Measurements from ENCODE around the gene C17orf50.
"Not testable (repeated sequence)": the region's sequence is repeated elsewhere in the genome, so short reads cannot be mapped to it uniquely, and the experiment has no call there.

C17orf50 gene

DNA sequence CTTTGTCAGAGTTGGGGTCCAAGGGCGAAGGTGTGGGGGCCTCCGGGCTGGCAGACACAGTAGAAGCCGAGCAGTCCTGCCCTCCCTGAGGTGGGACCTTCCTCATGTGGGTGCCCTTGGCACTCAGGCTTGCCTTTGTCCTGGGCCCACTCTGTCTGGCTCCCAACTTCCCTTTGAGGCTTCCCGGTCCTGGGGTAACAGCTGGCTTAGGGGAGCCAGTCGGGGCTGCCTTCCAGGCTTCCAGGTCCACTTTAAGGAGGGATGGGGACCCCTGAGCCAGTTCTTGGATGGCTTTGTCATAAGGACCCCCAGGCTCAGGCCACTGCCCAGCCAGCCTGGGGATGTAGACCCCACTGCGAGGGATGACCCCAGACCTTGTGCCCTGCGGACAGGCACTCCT is 15.4 kb upstream of the C17orf50 start:
- H3K36me3 ChIP-seq (ENCODE audit: insufficient read depth, low read length): no peaks in the 10 kb centered on the region
- H3K4me1 ChIP-seq (ENCODE audit: insufficient read depth, low read length): peaks cover 5% of the 10 kb centered on the region
- no peak overlapping the region for H3K4me3 ChIP-seq (ENCODE audit: low read depth in 1 of 2, low read length in 2 of 2)
- no peak overlapping the region for H3K9ac ChIP-seq (ENCODE audit: low read length)
- peaks cover 53 to 56% of the 10 kb centered on the region in 2 donors for H3K27me3 ChIP-seq (ENCODE audit: control insufficient read depth in 1 of 2, insufficient read depth in 2 of 2, low read length in 2 of 2)
- H3K9me3 ChIP-seq (ENCODE audit: low read length): no peaks in the 10 kb centered on the region
- H3K27ac ChIP-seq (ENCODE audit: low read depth, low read length): no peak overlapping the region

DNA sequence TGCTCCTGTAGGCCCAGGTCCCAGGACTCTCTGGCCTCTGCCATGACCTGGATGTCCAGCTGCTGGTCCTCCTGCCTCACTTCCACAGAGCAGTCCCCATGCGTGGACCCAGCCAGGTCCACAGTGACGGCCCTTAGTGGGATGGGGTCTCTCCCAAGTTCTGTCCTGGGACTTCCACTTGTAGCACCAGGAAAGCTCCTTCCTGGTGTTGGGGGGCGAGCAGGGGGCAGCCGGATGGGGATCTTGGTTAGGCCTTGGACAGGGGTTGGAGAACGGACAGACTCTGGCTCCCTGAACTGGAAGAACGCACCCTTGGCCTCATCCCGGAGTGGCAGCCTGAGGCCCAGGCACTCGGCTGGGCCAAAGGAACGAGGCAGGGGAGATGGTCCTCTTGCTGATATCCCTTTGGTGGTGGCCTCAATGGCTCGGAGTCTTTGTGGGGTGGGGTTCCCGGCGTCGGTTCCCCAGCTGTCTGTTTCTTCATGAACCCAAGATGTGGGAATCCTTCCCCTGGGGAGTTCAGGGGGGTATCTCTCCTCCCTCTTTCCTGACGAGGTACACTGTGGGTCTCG is 14.9 kb upstream of the C17orf50 start:
- Histone ChIP-seq H3K36me3 (ENCODE audit: insufficient read depth, low read length) (no peaks in the 10 kb centered on the region), H3K9me3 (ENCODE audit: low read length) (no peaks in the 10 kb centered on the region), H3K9ac (ENCODE audit: low read length) (no peak overlapping the region), H3K4me1 (ENCODE audit: insufficient read depth, low read length) (peaks cover 5% of the 10 kb centered on the region), H3K27me3 (ENCODE audit: control insufficient read depth in 1 of 2, insufficient read depth in 2 of 2, low read length in 2 of 2) (peaks cover 53 to 55% of the 10 kb centered on the region in 2 donors), H3K27ac (ENCODE audit: low read depth, low read length) (no peak overlapping the region), H3K4me3 (ENCODE audit: low read depth in 1 of 2, low read length in 2 of 2) (no peak overlapping the region)

DNA sequence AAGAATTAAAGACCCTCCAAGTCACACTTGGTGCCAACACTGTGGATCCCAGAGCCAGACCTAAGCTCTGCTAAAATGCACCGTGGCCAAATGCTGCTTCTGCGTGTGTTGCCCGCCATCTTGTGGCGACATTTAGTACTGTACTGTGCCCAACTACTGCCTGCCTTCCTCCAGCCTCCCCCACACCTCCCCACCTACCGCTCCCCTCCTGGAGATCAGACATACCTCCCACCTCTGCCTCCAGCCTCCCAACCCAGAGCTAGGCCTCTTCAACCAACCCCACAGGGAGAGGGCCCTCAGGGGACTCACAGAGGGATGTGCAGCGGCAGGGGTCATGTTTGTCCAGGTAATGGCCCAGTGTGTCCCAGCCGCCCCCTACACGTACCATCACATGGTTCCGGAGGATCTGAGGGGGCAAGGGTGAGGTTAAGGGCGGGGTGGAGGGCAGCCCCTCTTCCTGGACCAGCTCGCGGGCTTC is 13.1 kb upstream of the C17orf50 start:
- no peaks in the 10 kb centered on the region for H3K36me3 ChIP-seq (ENCODE audit: insufficient read depth, low read length)
- no peaks in the 10 kb centered on the region for H3K9me3 ChIP-seq (ENCODE audit: low read length)
- H3K4me1 ChIP-seq (ENCODE audit: insufficient read depth, low read length): peaks cover 5% of the 10 kb centered on the region
- peaks cover 40 to 49% of the 10 kb centered on the region in 2 donors for H3K27me3 ChIP-seq (ENCODE audit: control insufficient read depth in 1 of 2, insufficient read depth in 2 of 2, low read length in 2 of 2)
- no peak overlapping the region for H3K27ac ChIP-seq (ENCODE audit: low read depth, low read length)
- no peak overlapping the region for H3K9ac ChIP-seq (ENCODE audit: low read length)
- H3K4me3 ChIP-seq (ENCODE audit: low read depth in 1 of 2, low read length in 2 of 2): no peak overlapping the region

DNA sequence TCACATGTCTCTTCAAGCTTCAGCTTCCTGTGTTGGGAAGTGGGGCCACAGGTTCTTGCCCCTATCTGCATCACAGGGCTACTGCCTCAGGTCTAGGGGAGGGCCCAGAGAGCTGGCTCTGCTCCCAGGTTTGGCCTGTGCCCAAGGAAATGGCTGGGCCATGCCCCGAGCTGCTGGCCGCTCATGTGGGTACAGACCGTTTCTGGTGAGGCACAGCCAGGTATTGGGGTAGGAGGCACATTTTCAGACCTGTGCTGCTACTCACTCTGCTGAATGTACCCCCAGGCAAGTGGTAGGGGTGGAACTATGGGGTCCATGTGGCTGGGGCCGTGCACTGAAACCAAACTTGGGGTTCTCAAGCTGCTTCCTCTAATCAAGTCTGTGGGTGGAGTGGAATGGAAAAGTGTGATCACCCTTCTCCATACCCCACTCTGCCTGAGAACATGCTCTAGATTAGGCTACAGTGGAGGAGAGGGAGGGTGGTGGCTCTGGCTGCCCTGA is 12.3 kb upstream of the C17orf50 start:
- peaks cover 34 to 42% of the 10 kb centered on the region in 2 donors for H3K27me3 ChIP-seq (ENCODE audit: control insufficient read depth in 1 of 2, insufficient read depth in 2 of 2, low read length in 2 of 2)
- H3K9me3 ChIP-seq (ENCODE audit: low read length): no peaks in the 10 kb centered on the region
- no peak overlapping the region for H3K27ac ChIP-seq (ENCODE audit: low read depth, low read length)
- peaks cover 5% of the 10 kb centered on the region for H3K4me1 ChIP-seq (ENCODE audit: insufficient read depth, low read length)
- H3K9ac ChIP-seq (ENCODE audit: low read length): no peak overlapping the region
- no peak overlapping the region for H3K4me3 ChIP-seq (ENCODE audit: low read depth in 1 of 2, low read length in 2 of 2)
- no peaks in the 10 kb centered on the region for H3K36me3 ChIP-seq (ENCODE audit: insufficient read depth, low read length)

DNA sequence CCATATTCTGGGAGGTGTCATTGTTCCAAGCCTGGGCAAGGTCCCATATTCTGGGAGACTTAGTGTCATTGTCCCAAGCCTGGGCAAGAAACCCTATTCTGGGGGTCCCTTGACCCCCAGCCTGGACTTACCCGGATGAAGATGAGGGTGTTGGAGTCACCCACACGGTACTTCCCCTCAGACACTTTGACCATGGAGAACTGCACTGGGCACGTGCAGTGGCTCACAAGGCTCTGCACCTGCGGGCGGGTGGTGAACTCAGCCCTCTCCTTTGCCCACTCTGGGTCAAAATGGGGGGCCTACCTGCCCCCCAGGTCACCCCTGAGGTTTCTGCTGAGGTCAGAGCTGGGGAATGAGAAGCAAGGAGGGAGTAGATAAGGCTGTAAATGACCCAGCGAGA is 11.7 kb upstream of the C17orf50 start:
- no peaks in the 10 kb centered on the region for H3K9me3 ChIP-seq (ENCODE audit: low read length)
- no peaks in the 10 kb centered on the region for H3K36me3 ChIP-seq (ENCODE audit: insufficient read depth, low read length)
- H3K4me3 ChIP-seq (ENCODE audit: low read depth in 1 of 2, low read length in 2 of 2): no peak overlapping the region
- H3K27me3 ChIP-seq (ENCODE audit: control insufficient read depth in 1 of 2, insufficient read depth in 2 of 2, low read length in 2 of 2): peaks cover 29 to 38% of the 10 kb centered on the region in 2 donors
- peaks cover 5% of the 10 kb centered on the region for H3K4me1 ChIP-seq (ENCODE audit: insufficient read depth, low read length)
- no peak overlapping the region for H3K9ac ChIP-seq (ENCODE audit: low read length)
- no peak overlapping the region for H3K27ac ChIP-seq (ENCODE audit: low read depth, low read length)

DNA sequence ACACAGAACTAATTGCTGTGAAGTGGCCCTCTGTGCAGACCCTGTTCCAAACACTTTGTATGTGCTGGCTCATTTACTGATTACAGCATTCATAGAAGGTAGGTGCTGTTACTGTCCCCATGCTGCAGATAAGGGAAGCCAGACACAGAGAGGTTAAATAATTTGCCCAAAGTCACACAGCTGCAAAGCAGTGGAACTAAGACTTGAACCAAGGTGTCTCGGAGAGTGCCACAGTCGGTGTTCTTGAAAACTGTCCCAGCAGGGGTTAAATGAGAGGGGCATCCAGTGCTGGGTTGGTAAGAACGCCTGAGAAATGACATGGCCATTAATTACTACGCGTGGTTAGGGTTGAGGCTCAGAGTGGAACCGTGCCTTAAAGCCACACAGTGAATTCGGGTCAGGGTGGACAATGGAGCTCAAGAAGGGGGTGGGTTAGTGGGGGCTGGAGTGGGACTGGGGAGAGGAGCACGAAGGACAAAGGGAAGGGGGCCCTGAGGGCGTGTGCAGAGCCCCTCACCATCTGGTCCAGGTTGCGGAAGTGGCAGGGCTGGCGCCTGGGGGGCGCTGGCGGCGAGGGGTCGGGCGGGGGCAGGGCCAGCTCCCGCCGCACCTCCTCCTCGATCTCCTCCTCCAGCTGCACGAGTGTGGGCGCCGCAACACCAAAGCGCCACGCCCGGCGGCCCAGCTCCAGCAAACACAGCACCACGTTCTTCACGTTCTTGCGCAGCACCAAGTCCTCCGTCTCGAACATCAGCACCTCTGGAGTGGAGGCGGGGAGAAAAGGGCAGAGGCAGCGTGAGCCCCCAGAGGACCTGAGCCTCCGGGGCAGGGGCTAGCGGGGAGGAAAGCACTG is 10.9 kb upstream of the C17orf50 start:
- H3K27ac ChIP-seq (ENCODE audit: low read depth, low read length): no peak overlapping the region
- H3K9ac ChIP-seq (ENCODE audit: low read length): no peak overlapping the region
- no peaks in the 10 kb centered on the region for H3K36me3 ChIP-seq (ENCODE audit: insufficient read depth, low read length)
- peaks cover 29 to 38% of the 10 kb centered on the region in 2 donors for H3K27me3 ChIP-seq (ENCODE audit: control insufficient read depth in 1 of 2, insufficient read depth in 2 of 2, low read length in 2 of 2)
- H3K4me1 ChIP-seq (ENCODE audit: insufficient read depth, low read length): peaks cover 5% of the 10 kb centered on the region
- H3K9me3 ChIP-seq (ENCODE audit: low read length): no peaks in the 10 kb centered on the region
- H3K4me3 ChIP-seq (ENCODE audit: low read depth in 1 of 2, low read length in 2 of 2): no peak overlapping the region

DNA sequence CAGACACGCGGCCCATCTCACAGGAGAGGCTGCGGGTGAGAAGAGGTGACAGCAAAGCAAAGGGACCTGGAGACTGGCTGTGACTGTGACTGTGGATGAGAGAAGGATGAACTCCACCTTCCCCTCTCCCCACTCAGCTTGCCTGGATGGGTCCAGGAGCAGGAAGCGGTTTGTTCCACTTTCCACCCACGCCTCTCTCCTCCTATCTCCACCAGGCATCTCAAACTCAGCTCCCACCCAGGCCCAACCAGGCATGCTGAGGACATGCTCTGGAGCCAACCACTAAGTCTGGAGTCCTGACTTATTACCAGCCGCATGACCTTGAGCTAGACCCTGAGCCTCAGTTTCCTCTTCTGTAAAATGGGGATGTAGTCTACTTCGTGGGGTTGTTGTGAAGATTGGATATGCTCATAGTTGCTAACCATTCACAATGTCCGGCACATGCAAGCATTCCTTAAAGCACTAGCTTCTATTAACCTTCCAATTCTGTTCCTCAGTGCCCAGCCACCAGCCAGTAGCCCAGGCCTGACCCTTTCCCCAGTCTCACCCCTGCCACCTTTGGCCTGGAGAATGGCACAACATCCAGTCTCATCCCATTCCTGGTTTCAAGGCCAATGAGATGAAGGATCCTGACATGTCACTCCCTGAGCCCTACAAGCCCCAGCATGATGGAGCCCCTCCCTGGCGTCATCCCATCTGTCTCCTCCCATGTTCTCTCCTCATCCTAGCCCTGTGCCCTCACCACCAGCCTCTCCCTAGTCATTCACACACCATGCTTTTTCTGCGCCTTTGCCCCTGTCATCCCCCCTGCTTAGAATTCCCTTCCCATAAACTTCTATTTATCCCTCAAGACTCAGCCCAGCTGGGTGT is 9.9 kb upstream of the C17orf50 start:
- H3K27ac ChIP-seq (ENCODE audit: low read depth, low read length): no peak overlapping the region
- H3K4me3 ChIP-seq (ENCODE audit: low read depth in 1 of 2, low read length in 2 of 2): no peak overlapping the region
- H3K9me3 ChIP-seq (ENCODE audit: low read length): no peaks in the 10 kb centered on the region
- H3K36me3 ChIP-seq (ENCODE audit: insufficient read depth, low read length): no peaks in the 10 kb centered on the region
- no peak overlapping the region for H3K9ac ChIP-seq (ENCODE audit: low read length)
- H3K4me1 ChIP-seq (ENCODE audit: insufficient read depth, low read length): peaks cover 5% of the 10 kb centered on the region
- peaks cover 29 to 38% of the 10 kb centered on the region in 2 donors for H3K27me3 ChIP-seq (ENCODE audit: control insufficient read depth in 1 of 2, insufficient read depth in 2 of 2, low read length in 2 of 2)

DNA sequence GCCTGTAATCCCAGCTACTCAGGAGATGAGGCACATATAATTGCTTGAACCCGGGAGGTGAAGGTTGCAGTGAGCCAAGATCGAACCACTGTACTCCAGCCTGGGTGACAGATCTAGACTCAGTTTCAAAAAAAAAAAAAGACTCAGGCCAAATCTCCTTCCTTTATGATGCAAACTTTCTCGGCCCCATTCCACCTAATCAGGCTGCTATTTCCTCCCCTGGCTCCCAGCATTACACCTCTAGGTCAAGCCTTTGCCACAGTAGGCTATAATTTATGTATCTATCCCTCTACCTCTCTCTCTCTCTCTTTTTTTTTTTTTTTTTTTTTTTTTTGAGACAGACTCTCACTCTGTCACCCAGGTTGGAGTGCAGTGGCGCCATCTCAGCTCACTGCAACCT is 9.1 kb upstream of the C17orf50 start:
- not testable (repeated sequence) for H3K36me3 ChIP-seq (ENCODE audit: insufficient read depth, low read length); H3K4me3 ChIP-seq (ENCODE audit: low read depth in 1 of 2, low read length in 2 of 2); H3K27ac ChIP-seq (ENCODE audit: low read depth, low read length); H3K9ac ChIP-seq (ENCODE audit: low read length); H3K9me3 ChIP-seq (ENCODE audit: low read length); H3K4me1 ChIP-seq (ENCODE audit: insufficient read depth, low read length)
- H3K27me3 ChIP-seq (ENCODE audit: control insufficient read depth in 1 of 2, insufficient read depth in 2 of 2, low read length in 2 of 2): peaks cover 29 to 38% of the 10 kb centered on the region in 2 donors

DNA sequence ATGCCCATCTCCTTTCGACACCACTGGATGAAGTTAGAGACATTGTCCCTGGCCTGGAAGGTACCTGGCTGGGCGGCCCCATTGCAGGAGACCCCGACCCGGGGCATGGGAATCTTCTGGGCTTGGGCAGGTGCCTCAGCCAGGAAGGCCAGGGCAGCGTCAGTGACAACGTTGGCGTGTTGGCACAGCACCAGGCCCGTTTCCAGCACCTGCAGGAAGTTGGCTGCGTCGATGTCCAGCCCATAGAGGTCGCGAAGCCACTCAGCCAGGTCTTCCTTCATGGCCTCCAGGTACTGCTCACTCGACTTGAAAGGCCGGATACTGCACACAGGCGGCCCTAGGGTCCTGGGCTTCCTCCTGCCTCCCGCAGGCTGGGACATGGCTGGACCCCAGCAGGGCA is 8.2 kb upstream of the C17orf50 start:
- Histone ChIP-seq H3K9me3 (ENCODE audit: low read length) (no peaks in the 10 kb centered on the region), H3K36me3 (ENCODE audit: insufficient read depth, low read length) (no peaks in the 10 kb centered on the region), H3K4me3 (ENCODE audit: low read depth in 1 of 2, low read length in 2 of 2) (no peak overlapping the region), H3K9ac (ENCODE audit: low read length) (no peak overlapping the region), H3K27me3 (ENCODE audit: control insufficient read depth in 1 of 2, insufficient read depth in 2 of 2, low read length in 2 of 2) (peaks cover 26 to 38% of the 10 kb centered on the region in 2 donors), H3K27ac (ENCODE audit: low read depth, low read length) (no peak overlapping the region), H3K4me1 (ENCODE audit: insufficient read depth, low read length) (peaks cover 5% of the 10 kb centered on the region)

DNA sequence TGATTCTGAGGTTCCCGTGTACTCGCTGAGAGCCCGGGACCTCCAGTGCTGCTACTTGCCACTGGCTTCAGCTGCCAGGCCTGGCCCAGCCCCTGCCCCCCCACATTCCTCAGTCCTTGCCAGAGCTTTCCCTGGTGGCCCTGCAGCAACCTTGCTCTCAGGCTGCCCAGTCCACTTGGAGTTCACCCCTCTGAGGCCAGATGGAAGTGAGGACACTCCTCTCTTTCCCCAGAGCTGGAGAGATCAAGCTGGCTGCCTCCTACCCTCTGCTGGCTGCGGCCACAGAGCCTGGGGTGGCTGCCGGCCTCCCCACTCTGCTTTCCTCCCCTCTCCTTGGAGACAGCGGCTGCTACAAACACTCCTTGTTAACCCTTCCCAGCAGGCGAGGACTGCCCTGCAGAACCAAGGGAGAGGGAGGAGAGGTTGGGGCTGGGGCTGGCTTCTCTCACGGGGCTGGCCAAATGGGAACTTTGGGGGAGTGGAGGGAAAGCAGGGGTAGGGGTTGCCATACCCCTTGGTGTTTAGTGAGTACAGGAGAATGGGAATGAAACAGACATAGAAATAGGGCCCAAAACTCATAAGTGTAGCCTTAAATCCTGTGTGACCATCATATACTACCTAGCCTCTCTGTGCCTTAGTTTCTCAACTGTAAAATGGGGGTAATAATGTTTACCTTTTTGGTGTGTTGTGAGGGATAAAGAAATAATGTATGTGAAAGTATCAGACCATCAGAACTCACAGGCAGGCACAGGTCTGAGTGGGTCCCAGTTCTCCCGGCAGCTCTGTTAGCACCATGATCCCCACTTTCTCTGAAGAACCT is 7.5 kb upstream of the C17orf50 start, which contains the start of gene GAS2L2:
Gene GAS2L2 (minus strand): TSS at position 295 of the 820 bp plus-strand sequence. CDS start 389 bp downstream, outside the sequence.
- H3K27me3 ChIP-seq (ENCODE audit: control insufficient read depth in 1 of 2, insufficient read depth in 2 of 2, low read length in 2 of 2): peaks cover 23 to 33% of the 10 kb centered on the region in 2 donors
- no peak within 1 kb of the TSS for H3K4me3 ChIP-seq (ENCODE audit: low read depth in 1 of 2, low read length in 2 of 2)
- H3K36me3 ChIP-seq (ENCODE audit: insufficient read depth, low read length): no peaks in the 10 kb centered on the region
- no peak within 1 kb of the TSS for H3K9ac ChIP-seq (ENCODE audit: low read length)
- no peaks in the 10 kb centered on the region for H3K9me3 ChIP-seq (ENCODE audit: low read length)
- peaks cover 5% of the 10 kb centered on the region for H3K4me1 ChIP-seq (ENCODE audit: insufficient read depth, low read length)
- no peak within 1 kb of the TSS for H3K27ac ChIP-seq (ENCODE audit: low read depth, low read length)

Data from muscle layer of colon (tissue), 2 donors.